ENCODE data around the gene ZBTB16. TPM values are rescaled to one million over a fixed set of nuclear protein-coding genes. Genes with fewer than 3 reads are reported as not detected.

The ZBTB16 gene
- total and polyA plus RNA-seq, 2 donors = 10.3 to 95.2 TPM

DNA sequence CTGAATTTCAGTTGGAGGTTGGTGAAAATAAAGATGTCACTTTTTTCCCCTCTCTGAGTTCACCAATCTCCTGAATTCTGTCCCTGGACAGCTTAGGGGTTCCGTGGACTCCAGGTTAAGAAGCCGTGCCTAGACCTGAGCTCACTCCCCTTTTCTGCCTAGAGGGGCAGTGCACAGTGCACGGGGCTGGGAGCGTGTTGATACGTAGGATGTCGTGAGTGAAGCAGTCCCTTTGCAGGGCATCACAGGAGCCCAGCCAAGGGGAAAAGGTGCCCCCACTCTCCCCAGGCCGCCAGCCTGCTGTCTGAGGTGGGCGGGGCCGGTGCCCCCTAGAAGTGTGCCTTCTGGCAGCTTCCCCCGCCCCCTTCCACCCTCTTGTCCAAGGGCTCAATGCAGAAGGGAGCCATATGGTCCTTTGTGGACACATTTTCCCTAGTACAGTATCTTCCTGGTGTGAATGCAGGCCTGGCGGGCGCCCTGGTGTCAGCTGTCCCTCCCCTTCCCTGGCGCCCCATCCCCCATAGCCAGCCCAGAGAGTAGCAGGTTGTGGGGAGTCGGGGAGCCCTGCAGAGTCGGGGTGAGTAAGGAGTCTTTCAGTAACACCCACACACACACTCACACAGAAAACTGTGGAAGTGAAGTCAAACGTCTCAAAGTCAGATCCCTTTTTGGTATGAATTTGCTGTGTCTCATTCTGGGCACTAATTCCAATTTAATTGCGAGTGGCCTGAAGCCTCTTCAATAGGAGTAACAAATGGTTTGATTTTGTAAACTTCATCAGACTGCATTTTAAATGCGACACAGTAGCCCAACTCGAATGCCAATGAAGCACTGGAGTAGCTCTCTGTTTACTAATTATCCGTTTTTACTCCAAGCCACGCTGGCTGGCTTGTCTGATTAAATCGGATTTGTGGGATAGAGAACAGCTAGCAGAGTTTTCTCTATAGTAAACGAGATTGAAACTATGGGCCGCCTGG, 169.2 kb downstream of the ZBTB16 start:
- 52% methylated on average over 24 of the region's 24 CpGs for WGBS
- H3K27ac ChIP-seq (ENCODE audit: low read depth) = no peak overlapping the region
- H3K36me3 ChIP-seq (ENCODE audit: insufficient read depth) = peaks cover 3% of the 10 kb centered on the region

GRCh38 chr11:114230031-114230704, 170.7 kb downstream of the ZBTB16 start:
- H3K27ac ChIP-seq (ENCODE audit: low read depth) = no peak overlapping the region
- no peak overlapping the region for H3K4me3 ChIP-seq (ENCODE audit: low read depth, low read length)
- H3K36me3 ChIP-seq (ENCODE audit: insufficient read depth) = peaks cover 2% of the 10 kb centered on the region
- no peaks in the 10 kb centered on the region for H3K4me1 ChIP-seq (ENCODE audit: insufficient read depth)
- 88% methylated on average over 15 of the region's 15 CpGs for WGBS
- DNase-seq (ENCODE audit: extremely low spot score) = no peak

More for the DNA sequence above, 169.2 kb downstream of the ZBTB16 start:
- no peak overlapping the region for H3K4me3 ChIP-seq (ENCODE audit: low read depth, low read length)
- DNase-seq (ENCODE audit: extremely low spot score) = no peak
- H3K4me1 ChIP-seq (ENCODE audit: insufficient read depth) = no peaks in the 10 kb centered on the region

DNA sequence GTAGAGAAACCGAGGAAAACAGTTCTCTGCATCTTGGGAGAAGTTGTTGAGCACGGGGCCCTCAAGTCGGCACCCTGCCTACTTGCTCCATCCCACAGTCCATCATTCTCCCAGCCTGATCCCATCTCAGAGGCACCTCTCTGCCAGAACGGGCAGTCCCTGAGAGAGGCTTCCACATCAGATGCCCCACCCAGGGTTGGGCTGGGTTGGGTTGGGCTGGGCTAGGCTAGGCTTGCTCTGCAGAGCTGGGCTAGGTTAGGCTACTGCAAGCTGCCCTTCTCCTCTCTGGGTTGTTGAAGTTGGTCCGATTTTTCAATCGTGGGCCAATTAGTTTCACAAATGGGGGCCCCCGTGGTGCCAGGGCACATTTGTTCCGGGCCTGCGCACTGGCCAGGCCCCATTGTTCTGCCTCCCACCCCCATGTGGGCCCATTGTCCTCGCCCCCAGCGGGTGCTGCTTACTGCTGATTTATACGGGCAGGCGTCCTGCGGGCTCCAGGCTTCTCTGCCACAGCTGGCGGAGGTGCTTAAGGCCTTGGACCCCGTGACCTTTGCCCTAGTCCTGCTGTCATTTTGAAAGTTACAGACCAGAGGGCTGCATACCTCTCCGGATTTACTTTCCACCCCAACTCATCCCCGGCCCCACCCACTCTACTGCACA, 173.0 kb downstream of the ZBTB16 start:
- 84% methylated on average over 18 of the region's 18 CpGs for WGBS

DNA sequence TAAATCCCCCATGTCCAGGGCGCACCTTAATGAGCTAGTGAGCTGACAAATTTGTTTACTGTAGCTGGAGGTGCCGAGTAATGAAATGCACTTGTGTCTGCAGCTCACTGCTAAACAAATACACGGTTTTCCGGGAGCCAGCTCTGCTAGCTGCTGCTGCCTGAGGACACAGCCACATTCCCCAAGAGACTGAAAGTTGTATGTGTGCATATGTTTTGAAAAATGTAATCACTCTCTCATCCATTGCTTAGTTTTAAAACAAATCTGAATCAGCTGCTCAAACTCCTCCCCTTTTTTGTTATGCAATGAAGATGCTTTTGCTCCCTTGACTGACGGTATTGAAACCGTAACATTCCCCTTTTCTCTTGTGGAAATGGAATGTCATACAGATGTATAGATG, 174.2 kb downstream of the ZBTB16 start:
- no peak for DNase-seq (ENCODE audit: extremely low spot score)
- WGBS = 71% methylated on average over 6 of the region's 6 CpGs
- Histone ChIP-seq H3K4me1 (ENCODE audit: insufficient read depth) (no peaks in the 10 kb centered on the region), H3K4me3 (ENCODE audit: low read depth, low read length) (no peak overlapping the region), H3K27ac (ENCODE audit: low read depth) (no peak overlapping the region), H3K36me3 (ENCODE audit: insufficient read depth) (no peaks in the 10 kb centered on the region)

More for the DNA sequence above, 173.0 kb downstream of the ZBTB16 start:
- no peak overlapping the region for H3K4me3 ChIP-seq (ENCODE audit: low read depth, low read length)
- H3K36me3 ChIP-seq (ENCODE audit: insufficient read depth) = no peaks in the 10 kb centered on the region
- no peak overlapping the region for H3K27ac ChIP-seq (ENCODE audit: low read depth)
- H3K4me1 ChIP-seq (ENCODE audit: insufficient read depth) = no peaks in the 10 kb centered on the region
- no peak for DNase-seq (ENCODE audit: extremely low spot score)

DNA sequence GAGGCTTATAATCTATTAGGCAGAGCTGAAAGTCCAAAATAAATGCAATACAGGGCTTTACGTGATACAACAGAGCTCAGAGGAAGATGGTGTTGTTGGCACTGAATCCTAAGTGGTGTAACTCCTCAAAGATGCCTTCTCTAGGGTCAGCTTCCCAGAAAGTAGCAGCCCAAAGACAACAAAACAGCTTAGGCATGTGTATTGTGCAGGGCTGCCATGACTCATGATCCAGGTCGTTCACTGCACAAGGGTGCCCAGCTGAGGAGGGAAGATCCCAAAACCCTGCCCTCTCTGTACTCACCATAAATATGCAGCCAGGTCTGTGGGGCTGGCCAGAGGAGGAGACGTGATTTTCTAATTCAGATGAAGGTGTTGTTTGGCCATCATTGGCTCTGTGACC, 177.3 kb downstream of the ZBTB16 start:
- no peak overlapping the region for H3K4me3 ChIP-seq (ENCODE audit: low read depth, low read length)
- DNase-seq (ENCODE audit: extremely low spot score) = no peak
- WGBS = 79% methylated on average over 3 of the region's 3 CpGs
- no peak overlapping the region for H3K27ac ChIP-seq (ENCODE audit: low read depth)
- no peaks in the 10 kb centered on the region for H3K36me3 ChIP-seq (ENCODE audit: insufficient read depth)
- no peaks in the 10 kb centered on the region for H3K4me1 ChIP-seq (ENCODE audit: insufficient read depth)

- H3K4me3 ChIP-seq (ENCODE audit: low read depth, low read length) = no peak overlapping the region
- DNase-seq (ENCODE audit: extremely low spot score) = no peak
- 90% methylated on average over 16 of the region's 16 CpGs for WGBS
- no peaks in the 10 kb centered on the region for H3K36me3 ChIP-seq (ENCODE audit: insufficient read depth)
- no peak overlapping the region for H3K27ac ChIP-seq (ENCODE audit: low read depth)
- no peaks in the 10 kb centered on the region for H3K4me1 ChIP-seq (ENCODE audit: insufficient read depth)
Observed at GRCh38 chr11:114237321-114238280, 178.1 kb downstream of the ZBTB16 start.

- Histone ChIP-seq H3K4me1 (ENCODE audit: insufficient read depth) (no peaks in the 10 kb centered on the region), H3K4me3 (ENCODE audit: low read depth, low read length) (no peak overlapping the region), H3K27ac (ENCODE audit: low read depth) (no peak overlapping the region), H3K36me3 (ENCODE audit: insufficient read depth) (no peaks in the 10 kb centered on the region)
- 86% methylated on average over 6 of the region's 6 CpGs for WGBS
- DNase-seq (ENCODE audit: extremely low spot score) = no peak
Observed at GRCh38 chr11:114239753-114240161, 180.2 kb downstream of the ZBTB16 start.

- no peak overlapping the region for H3K4me3 ChIP-seq (ENCODE audit: low read depth, low read length)
- no peaks in the 10 kb centered on the region for H3K4me1 ChIP-seq (ENCODE audit: insufficient read depth)
- peaks cover 2% of the 10 kb centered on the region for H3K36me3 ChIP-seq (ENCODE audit: insufficient read depth)
- WGBS = 95% methylated on average over 15 of the region's 15 CpGs
- DNase-seq (ENCODE audit: extremely low spot score) = no peak
- no peak overlapping the region for H3K27ac ChIP-seq (ENCODE audit: low read depth)
Observed at GRCh38 chr11:114242032-114242431, 182.5 kb downstream of the ZBTB16 start.

- H3K36me3 ChIP-seq (ENCODE audit: insufficient read depth) = peaks cover 2% of the 10 kb centered on the region
- H3K4me1 ChIP-seq (ENCODE audit: insufficient read depth) = no peaks in the 10 kb centered on the region
- no peak for DNase-seq (ENCODE audit: extremely low spot score)
- no peak overlapping the region for H3K27ac ChIP-seq (ENCODE audit: low read depth)
- 59% methylated on average over 14 of the region's 14 CpGs for WGBS
- H3K4me3 ChIP-seq (ENCODE audit: low read depth, low read length) = no peak overlapping the region
Observed at GRCh38 chr11:114243461-114244372, 184.2 kb downstream of the ZBTB16 start.

- WGBS = 85% methylated on average over 18 of the region's 18 CpGs
- no peak overlapping the region for H3K4me3 ChIP-seq (ENCODE audit: low read depth, low read length)
- no peak for DNase-seq (ENCODE audit: extremely low spot score)
- no peaks in the 10 kb centered on the region for H3K4me1 ChIP-seq (ENCODE audit: insufficient read depth)
- H3K36me3 ChIP-seq (ENCODE audit: insufficient read depth) = peaks cover 2% of the 10 kb centered on the region
- no peak overlapping the region for H3K27ac ChIP-seq (ENCODE audit: low read depth)
Observed at GRCh38 chr11:114244726-114245394, 185.3 kb downstream of the ZBTB16 start.

DNA sequence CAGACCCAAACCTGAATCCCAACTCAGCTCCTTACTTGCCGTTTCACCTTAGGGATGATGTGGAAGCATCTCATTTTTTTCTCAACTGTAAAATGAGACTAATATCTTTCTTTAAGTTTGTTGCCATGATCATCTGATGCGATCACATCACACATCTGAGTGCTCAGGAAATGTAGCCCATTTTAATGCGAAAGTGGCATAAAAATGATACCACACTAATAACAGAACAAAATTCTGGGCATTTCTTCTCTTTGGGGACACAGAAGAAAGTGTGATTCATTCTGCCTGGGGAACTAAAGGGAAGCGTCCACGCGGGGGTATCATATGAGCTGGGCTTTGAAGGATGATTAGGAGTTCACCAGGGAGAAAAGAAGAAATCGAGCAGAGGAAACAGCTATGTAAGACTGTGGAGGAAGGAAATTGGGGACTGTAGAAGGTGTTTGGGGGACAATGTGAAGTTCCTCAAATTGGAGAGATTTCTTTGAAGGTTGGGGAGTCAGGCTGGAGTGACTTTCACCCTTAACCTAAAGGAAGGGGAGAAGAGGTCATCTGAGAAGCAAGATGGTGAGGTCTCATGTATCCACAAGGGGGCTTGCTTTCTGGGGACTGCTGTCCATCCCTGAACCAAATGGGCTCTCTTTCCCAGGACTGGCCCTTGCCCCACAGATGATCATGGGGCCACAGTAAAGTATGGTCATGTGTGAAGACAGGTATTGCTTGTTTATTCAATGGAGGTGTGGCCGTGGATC, 187.0 kb downstream of the ZBTB16 start:
- Histone ChIP-seq H3K27ac (ENCODE audit: low read depth) (no peak overlapping the region), H3K36me3 (ENCODE audit: insufficient read depth) (peaks cover 5% of the 10 kb centered on the region), H3K4me1 (ENCODE audit: insufficient read depth) (no peaks in the 10 kb centered on the region), H3K4me3 (ENCODE audit: low read depth, low read length) (no peak overlapping the region)
- DNase-seq (ENCODE audit: extremely low spot score) = no peak
- WGBS = 96% methylated on average over 8 of the region's 8 CpGs

All from urinary bladder (tissue), 4 donors.